NK-92 treated with Interleukin-12 subunit alpha and Interleukin-12 subunit beta, amount 100 ng/mL, for 24 hours (cell line): ENCODE measurements around the gene ADGRG7.

Source experiments
- DNase-seq: peaks from one replicate; lab custom pipeline; 2025; lab: John Stamatoyannopoulos, UW

The ADGRG7 gene

DNA sequence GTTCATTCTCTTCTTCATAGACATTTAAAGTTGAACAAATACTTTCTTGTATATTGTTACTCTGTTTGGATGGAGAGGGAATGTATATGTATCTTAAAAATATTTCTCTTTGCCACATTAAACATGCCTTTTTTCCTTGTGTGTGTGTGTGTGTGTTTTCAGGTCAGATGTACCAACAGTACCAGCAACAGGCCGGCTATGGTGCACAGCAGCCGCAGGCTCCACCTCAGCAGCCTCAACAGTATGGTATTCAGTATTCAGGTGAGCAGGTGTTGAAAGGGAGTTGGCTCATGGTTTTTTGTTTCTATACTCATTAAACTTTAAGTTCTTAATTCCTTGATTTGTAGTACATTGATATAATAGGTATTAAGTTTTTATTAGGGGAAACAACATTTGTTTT, 135.3 kb downstream of the ADGRG7 start:
- no peak for DNase-seq
